ENCODE results near the gene CHD6.
A peak's percentile ranks its signal among the peaks of the same experiment; 100 is the strongest.

The CHD6 gene

GRCh38 chr20:41457173-41457857 is 160.9 kb downstream of the CHD6 start:
- DNase-seq: no peak

GRCh38 chr20:41456351-41456750 is 161.8 kb downstream of the CHD6 start:
- DNase-seq: no peak

- no peak for DNase-seq
Measured at GRCh38 chr20:41454250-41454649, 163.9 kb downstream of the CHD6 start.

- DNase-seq: no peak
Measured at GRCh38 chr20:41453010-41453950, 164.9 kb downstream of the CHD6 start.

- no peak for DNase-seq
Measured at GRCh38 chr20:41452226-41452625, 166.0 kb downstream of the CHD6 start.

- DNase-seq: no peak
Measured at GRCh38 chr20:41447006-41447405, 171.2 kb downstream of the CHD6 start.

GRCh38 chr20:41446456-41446855 is 171.7 kb downstream of the CHD6 start:
- no peak for DNase-seq

GRCh38 chr20:41444821-41445220 is 173.4 kb downstream of the CHD6 start:
- DNase-seq: no peak

GRCh38 chr20:41443691-41444090 is 174.5 kb downstream of the CHD6 start:
- DNase-seq: peak; percentile 22

- no peak for DNase-seq
Measured at GRCh38 chr20:41440882-41441281, 177.3 kb downstream of the CHD6 start.

GRCh38 chr20:41437836-41438235 is 180.3 kb downstream of the CHD6 start:
- DNase-seq: no peak

- peak; percentile 64 for DNase-seq
Measured at GRCh38 chr20:41436679-41437078, 181.5 kb downstream of the CHD6 start.

- no peak for DNase-seq
Measured at GRCh38 chr20:41433203-41433602, 185.0 kb downstream of the CHD6 start.

GRCh38 chr20:41432746-41433145 is 185.4 kb downstream of the CHD6 start:
- DNase-seq: no peak

GRCh38 chr20:41428285-41428684 is 189.9 kb downstream of the CHD6 start:
- DNase-seq: no peak

GRCh38 chr20:41427833-41428232 is 190.3 kb downstream of the CHD6 start:
- no peak for DNase-seq

GRCh38 chr20:41426976-41427375 is 191.2 kb downstream of the CHD6 start:
- DNase-seq: no peak

GRCh38 chr20:41426086-41426830 is 191.9 kb downstream of the CHD6 start:
- peak; percentile 65 for DNase-seq

GRCh38 chr20:41425180-41425884 is 192.8 kb downstream of the CHD6 start:
- peak; percentile 94 for DNase-seq

- DNase-seq: peak; percentile 27
Measured at GRCh38 chr20:41424546-41424945, 193.6 kb downstream of the CHD6 start.

GRCh38 chr20:41424011-41424410 is 194.2 kb downstream of the CHD6 start:
- DNase-seq: peak; percentile 56

- DNase-seq: no peak
Measured at GRCh38 chr20:41422953-41423352, 195.2 kb downstream of the CHD6 start.
